ENCODE results near the gene ANO1. TPM values are rescaled to one million over a fixed set of nuclear protein-coding genes. Genes with fewer than 3 reads are reported as not detected.

ANO1 gene
- total RNA-seq, 4 donors from 2014 or later = 1.5 to 8.7 (median 4.6) TPM

DNA sequence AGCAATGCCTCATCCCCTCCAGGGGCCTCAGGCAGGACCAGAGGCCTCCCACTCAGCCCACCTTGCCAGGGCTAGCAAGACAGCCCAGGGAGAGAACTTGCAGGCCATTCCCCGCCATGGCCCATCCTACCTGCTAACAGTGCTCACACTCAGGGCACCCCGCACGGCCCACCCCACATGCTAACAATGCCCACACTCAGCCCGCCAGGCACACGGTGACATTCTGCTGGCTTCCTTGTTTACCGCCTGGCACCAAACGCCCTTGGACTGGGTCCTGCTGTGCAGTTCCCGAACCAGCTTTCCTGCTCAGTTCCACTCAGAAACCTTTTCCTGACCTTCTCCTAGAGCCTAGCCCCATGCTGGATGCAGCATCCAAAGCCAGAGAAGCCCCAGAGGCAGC, 91.5 kb downstream of the ANO1 start:
- no peak for TF ChIP-seq CTCF (IDR thresholded peaks at IDR 0.05; ENCODE audit: low read depth)

DNA sequence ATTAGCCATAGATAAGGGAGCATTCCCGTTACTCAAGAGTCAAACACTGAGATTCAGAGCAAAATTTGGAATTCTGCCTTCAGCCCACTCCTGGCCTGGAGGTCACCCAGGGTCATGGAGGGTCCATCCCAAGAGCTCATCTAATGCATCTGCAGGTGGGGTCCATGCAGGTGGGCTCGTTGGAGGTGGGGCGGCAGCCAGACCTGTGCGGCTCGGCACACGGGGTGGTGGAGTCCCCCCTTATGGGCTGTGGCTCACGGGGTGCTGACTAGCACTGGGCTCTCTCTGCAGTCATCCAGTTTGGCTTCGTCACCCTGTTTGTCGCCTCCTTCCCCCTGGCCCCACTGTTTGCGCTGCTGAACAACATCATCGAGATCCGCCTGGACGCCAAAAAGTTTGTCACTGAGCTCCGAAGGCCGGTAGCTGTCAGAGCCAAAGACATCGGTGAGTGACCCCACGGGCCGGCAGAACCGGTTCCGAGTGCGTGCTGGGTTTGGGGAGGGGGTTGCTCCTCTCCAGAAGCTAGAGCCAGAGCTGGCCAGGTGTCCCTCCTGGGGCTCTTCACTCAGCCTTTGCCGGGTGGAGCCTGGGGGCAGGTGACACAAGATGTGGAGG, 92.6 kb downstream of the ANO1 start:
- no peak for TF ChIP-seq CTCF (IDR thresholded peaks at IDR 0.05; ENCODE audit: low read depth)

DNA sequence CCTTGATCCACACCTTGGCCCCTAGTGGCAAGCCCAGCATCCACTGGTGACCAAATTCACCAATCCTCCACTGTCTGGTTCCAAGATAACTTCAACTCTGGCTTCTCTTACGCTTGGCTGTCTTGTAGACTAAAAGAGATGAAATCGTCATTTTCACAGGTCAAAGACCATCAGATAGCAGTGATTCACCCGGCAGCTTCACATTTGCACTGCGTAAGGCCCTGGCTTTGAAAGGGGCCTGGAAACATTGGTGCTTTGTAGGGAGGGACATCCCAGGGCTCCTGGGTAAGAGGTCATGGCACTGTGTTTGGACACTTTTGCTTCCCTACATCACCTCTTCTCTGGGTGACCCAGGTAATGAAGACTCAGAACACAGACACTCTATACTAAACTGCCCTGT, 94.9 kb downstream of the ANO1 start:
- TF ChIP-seq CTCF (IDR thresholded peaks at IDR 0.05; ENCODE audit: low read depth) = no peak

DNA sequence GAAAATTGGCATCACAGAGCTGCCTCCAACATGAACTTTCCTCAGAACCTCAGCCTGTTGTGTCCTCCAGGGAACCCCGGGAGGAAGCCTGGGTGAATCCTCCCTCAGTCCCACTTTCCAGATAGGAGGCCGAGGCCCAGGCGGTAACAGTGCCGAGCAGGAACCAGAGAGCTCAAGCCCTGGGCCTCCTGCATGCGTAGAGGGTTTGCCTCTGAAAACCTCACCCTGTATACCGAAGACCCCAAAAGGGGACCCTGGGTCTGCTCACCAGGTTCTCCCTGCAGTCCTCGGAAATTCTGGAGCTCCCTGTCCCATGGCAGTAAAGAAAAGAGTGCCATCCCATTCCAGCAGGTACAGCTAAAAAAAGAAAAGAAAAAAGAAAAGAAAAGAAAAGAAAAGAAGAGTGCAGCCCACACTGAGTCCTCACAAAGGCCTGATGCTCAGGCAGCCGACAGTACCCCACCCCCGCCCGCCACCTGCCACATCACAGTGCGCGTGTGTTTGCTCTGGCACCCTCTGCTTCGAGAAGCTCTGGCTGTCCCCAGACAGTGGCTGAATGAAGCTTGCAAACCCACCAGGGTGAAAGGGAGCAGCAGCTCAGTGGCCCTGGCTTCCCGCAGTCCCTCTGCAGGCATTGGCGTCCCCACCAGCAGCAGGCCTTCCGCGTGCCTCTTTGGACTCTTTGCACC, 96.6 kb downstream of the ANO1 start:
- no peak for TF ChIP-seq CTCF (IDR thresholded peaks at IDR 0.05; ENCODE audit: low read depth)

GRCh38 chr11:70175236-70175698, 97.2 kb downstream of the ANO1 start:
- no peak for TF ChIP-seq CTCF (IDR thresholded peaks at IDR 0.05; ENCODE audit: low read depth)

- no peak for TF ChIP-seq CTCF (IDR thresholded peaks at IDR 0.05; ENCODE audit: low read depth)
These were observed 99.0 kb downstream of the ANO1 start for GRCh38 chr11:70176940-70177689.

GRCh38 chr11:70180906-70181305, 102.8 kb downstream of the ANO1 start:
- no peak for TF ChIP-seq CTCF (IDR thresholded peaks at IDR 0.05; ENCODE audit: low read depth)

Measured in subcutaneous adipose tissue (tissue), 4 donors.